GM18508 (cell line): ENCODE data around the gene PPEF2.

ENCODE experiments used
- ATAC-seq: cut with Tn5 transposase; IDR thresholded peaks from one replicate; pipeline ENCODE4 v1.9.1; 2021; ENCODE audit warnings: moderate number of reproducible peaks; ENCODE audit not compliant: insufficient read depth, unreplicated experiment

Gene PPEF2

GRCh38 chr4:75834095-75834771, 68.0 kb downstream of the PPEF2 start:
- no peak for ATAC-seq

DNA sequence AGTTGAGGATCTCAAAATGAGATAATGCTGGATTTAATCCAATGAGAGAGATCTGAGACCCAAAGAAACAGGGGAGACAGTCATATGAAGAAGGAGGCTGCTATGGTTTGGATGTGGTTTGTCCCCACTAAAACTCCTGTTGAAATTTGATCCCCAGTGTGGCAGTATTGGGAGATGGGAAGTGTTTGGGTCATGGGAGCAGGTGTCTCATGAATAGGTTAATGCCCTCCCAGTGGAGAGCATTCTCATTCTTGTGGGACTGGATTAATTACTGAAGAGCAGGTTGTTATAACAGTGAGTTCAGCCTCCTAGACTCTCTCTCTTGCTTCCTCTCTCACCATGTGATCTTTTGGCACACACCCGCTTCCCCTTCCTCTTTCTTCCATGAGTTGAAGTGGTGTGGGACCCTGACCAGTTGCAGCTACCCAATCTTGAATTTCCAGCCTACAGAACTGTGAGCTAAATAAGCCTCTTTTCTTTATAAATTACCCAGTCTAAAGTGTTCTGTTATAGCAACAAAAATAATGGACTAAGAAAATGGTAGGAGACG, 70.3 kb downstream of the PPEF2 start:
- ATAC-seq: no peak

DNA sequence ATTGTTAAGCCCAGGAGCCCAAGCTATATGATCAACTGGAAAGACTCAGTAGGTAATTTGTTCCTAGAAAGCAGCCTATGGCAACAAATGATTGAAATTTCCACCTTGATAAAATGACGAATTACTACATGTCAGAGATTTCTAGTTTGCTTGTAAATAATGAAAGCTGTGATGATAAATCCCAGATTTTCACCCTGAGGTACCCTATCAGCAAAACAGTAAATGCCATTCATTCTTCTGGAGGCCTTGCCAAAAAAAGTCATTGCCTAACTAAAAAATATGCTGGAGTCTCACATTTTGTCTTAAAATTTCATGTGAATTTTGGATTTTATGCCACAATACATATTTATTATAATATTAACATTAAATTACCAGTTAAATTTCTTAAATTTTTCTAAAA, 71.3 kb downstream of the PPEF2 start:
- no peak for ATAC-seq

GRCh38 chr4:75823812-75824211, 78.4 kb downstream of the PPEF2 start:
- ATAC-seq: no peak

DNA sequence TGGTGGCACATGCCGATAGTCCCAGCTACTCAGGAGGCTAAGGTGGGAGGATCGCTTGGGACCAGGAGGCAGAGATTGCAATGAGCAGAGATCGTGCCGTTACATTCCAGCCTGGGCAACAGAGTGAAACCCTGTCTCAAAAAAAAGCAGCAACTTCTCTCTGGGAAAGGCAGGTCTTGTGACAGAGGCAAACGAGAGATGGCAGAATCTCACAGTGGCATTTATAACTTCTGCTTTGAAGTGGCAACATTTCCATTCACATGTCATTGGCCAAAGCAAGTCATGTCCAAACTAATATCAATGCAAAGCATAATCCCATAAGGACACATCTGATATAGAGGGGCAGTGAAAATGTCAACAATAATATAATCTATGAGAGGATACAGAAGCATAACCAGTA, 79.8 kb downstream of the PPEF2 start:
- ATAC-seq: no peak

- no peak for ATAC-seq
Observed at GRCh38 chr4:75821966-75822365, 80.3 kb downstream of the PPEF2 start.

DNA sequence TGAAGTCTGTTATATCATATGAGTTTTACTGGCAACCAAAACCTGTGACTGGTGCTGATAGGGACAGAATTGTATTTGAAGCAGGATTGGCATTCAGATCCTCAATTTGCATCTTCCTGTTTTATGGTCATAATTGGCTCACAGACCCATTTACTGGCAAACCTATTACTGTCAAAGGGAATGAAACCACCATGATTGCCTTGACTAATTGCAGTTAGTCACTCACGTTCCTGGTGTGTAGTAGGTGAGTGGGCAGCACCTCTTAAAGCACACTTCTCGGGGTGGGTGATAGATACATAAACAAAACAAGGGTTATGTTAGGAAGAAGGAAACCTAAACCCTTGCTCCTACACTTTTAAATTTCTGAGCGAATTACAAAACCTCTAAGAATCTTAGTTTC, 81.0 kb downstream of the PPEF2 start:
- ATAC-seq: no peak

DNA sequence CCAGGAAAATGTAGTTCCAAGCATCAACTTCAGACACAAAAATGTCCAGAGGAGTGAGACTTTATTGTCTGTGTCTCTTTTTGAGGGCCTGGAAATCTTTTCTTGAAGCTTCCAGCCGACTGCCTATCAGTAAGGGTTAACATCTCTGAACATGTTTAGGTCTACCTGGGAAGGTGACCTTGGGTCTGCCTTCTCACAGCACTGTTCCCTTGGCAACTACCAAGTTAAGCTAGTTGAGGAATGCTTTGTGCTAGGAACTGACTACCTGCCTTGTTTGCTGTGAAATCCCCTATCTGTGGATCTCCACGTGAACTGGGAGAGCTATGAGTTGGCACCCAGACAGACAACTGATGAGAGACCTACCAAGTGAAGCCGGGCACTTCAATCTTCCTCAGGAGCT, 81.6 kb downstream of the PPEF2 start:
- no peak for ATAC-seq

- ATAC-seq: no peak
Observed at GRCh38 chr4:75820197-75820596, 82.1 kb downstream of the PPEF2 start.

DNA sequence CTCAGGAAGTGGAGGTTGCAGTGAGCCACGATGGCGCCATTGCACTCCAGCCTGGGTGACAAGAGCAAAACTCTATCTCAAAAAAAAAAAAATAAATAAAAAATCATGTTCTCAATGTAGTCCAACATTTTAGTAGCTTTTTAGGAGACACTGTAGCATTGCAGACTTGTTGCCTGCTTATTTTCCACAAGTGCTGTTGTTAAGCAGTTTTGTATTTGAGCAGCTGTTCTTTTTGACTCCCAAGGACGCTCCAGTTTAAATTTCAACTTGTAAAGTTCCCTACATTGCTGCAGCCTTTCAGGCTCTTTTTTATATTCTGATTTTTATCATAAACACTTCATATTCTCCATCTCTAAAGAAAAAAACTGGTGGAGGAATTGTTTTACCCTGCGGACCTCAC, 83.1 kb downstream of the PPEF2 start:
- ATAC-seq: no peak

DNA sequence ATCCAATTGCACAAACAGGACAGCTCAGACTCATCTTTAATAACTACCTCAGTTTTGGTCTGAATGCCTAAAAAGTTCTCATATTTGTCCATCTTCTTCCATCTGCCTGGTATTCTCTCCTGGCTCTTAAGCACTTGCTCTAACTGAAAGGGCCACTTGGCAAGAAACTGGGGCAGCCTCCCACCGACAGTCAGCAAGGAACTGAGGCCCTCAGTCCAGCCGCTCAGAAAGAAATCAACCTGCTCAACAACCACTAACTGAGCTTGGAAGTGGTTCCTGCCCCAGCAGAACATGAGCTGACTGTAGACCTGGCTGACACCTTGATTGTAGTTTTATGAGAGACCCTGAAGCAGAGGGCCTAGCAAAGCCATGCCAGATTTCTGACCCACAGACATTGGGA, 84.4 kb downstream of the PPEF2 start:
- ATAC-seq: no peak
